ENCODE results near the gene SETD1A.
A peak's percentile ranks its signal among the peaks of the same experiment; 100 is the strongest.

The SETD1A gene

GRCh38 chr16:30921748-30922419 is 35.7 kb upstream of the SETD1A start:
- TF ChIP-seq, protein P1, sequence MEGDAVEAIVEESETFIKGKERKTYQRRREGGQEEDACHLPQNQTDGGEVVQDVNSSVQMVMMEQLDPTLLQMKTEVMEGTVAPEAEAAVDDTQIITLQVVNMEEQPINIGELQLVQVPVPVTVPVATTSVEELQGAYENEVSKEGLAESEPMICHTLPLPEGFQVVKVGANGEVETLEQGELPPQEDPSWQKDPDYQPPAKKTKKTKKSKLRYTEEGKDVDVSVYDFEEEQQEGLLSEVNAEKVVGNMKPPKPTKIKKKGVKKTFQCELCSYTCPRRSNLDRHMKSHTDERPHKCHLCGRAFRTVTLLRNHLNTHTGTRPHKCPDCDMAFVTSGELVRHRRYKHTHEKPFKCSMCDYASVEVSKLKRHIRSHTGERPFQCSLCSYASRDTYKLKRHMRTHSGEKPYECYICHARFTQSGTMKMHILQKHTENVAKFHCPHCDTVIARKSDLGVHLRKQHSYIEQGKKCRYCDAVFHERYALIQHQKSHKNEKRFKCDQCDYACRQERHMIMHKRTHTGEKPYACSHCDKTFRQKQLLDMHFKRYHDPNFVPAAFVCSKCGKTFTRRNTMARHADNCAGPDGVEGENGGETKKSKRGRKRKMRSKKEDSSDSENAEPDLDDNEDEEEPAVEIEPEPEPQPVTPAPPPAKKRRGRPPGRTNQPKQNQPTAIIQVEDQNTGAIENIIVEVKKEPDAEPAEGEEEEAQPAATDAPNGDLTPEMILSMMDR (IDR thresholded peaks at IDR 0.05) = peak; percentile 85

DNA sequence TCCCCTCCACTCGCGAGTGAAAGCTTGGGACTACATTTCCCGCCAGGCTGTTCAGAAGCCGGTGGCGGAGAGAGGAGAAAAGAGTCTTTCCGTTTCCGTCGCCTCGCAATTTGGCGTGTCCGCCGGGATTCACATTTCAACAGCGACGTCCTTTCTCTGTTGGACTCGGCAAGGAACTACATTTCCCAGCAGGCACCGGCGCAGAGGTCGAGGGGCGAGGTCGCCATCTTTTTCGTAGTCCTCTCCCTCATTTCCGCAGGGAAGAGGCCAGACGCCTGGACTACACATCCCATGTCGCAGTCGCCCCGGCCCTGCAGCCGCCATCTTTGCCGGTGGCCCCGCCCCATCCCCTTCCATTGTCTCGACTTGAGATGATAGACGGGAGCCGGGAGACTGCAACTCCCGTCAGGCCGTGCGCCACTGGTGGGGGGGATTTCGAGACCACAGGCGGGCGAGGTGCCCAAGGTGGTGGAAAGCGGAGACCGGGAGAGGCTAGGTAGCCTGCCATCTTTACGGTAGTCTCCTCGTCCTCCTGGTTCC is 35.1 kb upstream of the SETD1A start:
- TF ChIP-seq, protein P1 (IDR thresholded peaks at IDR 0.05) = no peak

- TF ChIP-seq, protein P1 (IDR thresholded peaks at IDR 0.05) = no peak
Measured at GRCh38 chr16:30922960-30923535, 34.5 kb upstream of the SETD1A start.

DNA sequence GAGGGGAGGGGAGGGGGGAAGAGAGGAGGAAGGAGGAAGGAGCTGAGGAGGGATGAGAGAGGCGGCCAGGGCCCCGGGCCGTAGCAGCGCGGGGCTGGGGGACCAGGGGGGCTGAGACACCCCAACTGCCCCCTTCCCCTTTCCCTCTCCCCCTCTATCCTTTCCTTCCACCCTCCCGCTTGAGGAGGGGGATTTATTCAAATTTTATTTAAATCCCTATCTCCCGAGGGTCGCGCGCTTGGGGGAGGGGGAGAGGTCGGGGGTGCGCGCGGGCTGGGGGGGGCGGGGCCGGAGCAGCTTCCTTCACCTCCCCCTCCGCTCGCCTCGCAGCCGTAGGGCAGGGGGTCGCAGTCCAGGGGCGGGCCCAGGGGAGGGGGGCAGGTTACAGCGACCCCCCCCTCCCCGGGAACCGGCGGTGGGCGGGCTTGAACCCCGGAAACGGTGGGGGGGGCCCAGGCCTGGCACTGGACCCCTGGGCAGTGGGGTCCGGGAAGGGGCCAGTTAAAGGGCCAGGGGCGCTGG is 33.9 kb upstream of the SETD1A start, which contains the start of gene FBXL19:
FBXL19 (plus strand) TSS at position 19 of the 522 bp plus-strand sequence. CDS start 2,183 bp downstream, outside the sequence.
- TF ChIP-seq, protein P1 (IDR thresholded peaks at IDR 0.05) = no peak

GRCh38 chr16:30924076-30924912 is 33.3 kb upstream of the SETD1A start:
- TF ChIP-seq, protein P1 (IDR thresholded peaks at IDR 0.05) = no peak

DNA sequence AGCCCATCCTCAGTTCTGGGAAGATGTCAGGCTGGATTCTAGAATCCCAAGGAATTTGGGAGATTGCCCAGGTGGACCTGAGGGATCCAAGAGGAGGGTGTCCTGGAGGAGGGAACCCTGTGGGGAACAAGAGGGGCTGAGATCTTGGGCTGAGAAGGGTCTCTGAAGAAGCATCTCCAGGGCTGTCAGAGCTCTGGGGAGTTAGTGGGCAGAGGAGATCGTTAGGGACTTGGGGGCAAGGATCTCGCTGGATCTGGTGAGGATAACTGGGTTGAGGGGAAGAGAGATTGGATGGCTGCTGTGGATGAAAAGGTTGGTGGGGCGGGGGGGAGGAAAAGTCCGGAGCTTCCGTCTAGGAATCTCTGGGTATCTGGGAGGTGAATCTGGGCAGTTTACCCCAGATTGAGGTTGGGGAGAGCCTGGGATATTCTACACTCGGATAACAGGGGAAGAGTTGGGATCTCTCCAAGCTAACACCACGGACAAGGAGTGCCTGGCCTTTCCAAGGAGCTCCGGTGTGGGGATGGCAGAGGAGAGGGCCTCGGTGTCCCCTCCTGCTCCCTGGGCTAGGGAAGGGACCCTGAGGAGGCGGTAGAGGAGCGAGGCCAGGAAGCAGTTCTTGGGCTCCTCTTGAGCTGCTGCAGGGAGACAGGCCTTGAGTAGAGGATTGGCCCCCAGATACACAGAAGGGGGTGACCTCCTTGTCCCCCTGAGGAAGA is 32.5 kb upstream of the SETD1A start:
- TF ChIP-seq, protein P1 (IDR thresholded peaks at IDR 0.05) = no peak

- TF ChIP-seq, protein P1 (IDR thresholded peaks at IDR 0.05) = no peak
Measured at GRCh38 chr16:30925632-30925987, 31.9 kb upstream of the SETD1A start.
